Testis (tissue), 2 donors: Measurements from ENCODE around the gene GLDN.

Experiments used
- POLR2A ChIP-seq: fragments of 450-650 bp; IDR thresholded peaks from one replicate; pipeline ENCODE4 v1.6.1; 2017; ENCODE audit warnings: antibody characterized with exemption, mild to moderate bottlenecking, moderate library complexity
- TF ChIP-seq, protein P1 (sequence below), 3 experiments: fragments of 450-650 bp in 2 of 3; fragments of 200-600 bp in 1 of 3; sonication (generic) in 1 of 3; IDR thresholded peaks; one replicate each; pipeline ENCODE4 v1.5.1; 2016 to 2019; ENCODE audit warnings: antibody characterized with exemption in 3 of 3, mild to moderate bottlenecking in 2 of 3, moderate library complexity in 1 of 3

DNA sequence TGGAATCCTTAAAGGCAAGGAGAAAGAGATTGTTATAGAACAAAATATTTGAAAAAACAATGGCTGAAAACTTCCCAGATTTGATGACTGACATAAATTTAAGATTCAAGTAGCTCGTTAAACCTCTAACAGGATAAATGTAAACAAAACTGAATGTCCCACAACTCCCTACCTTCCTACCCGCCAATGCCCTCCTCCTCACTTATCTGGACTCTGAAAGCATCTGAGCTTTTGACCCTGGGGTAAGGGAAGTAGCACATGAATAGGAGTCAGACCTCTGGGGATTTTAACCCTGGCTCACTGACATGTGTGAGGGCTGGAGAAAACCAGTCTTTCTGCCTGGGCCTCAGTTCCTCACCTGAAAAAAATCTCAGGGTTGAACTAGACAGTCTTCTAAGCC, 29.9 kb upstream of the GLDN start:
- TF ChIP-seq POLR2A: no peak
- TF ChIP-seq, protein P1, sequence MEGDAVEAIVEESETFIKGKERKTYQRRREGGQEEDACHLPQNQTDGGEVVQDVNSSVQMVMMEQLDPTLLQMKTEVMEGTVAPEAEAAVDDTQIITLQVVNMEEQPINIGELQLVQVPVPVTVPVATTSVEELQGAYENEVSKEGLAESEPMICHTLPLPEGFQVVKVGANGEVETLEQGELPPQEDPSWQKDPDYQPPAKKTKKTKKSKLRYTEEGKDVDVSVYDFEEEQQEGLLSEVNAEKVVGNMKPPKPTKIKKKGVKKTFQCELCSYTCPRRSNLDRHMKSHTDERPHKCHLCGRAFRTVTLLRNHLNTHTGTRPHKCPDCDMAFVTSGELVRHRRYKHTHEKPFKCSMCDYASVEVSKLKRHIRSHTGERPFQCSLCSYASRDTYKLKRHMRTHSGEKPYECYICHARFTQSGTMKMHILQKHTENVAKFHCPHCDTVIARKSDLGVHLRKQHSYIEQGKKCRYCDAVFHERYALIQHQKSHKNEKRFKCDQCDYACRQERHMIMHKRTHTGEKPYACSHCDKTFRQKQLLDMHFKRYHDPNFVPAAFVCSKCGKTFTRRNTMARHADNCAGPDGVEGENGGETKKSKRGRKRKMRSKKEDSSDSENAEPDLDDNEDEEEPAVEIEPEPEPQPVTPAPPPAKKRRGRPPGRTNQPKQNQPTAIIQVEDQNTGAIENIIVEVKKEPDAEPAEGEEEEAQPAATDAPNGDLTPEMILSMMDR (IDR thresholded peaks at IDR 0.05): no peak
